DND-41 (cell line): Measurements from ENCODE around the gene TSEN2.
A peak's percentile ranks its signal among the peaks of the same experiment; 100 is the strongest.

Source experiments
- ATAC-seq: fragments of 200-7000 bp; cut with Tn5 transposase; 3 replicates; pipeline ENCODE4 v1.9.1; 2021; ENCODE audit warnings: low read depth; ENCODE audit not compliant: insufficient read depth
- DNase-seq: peaks from one replicate; pipeline ENCODE4 v3.0.0-alpha.2; 2020
- H2AFZ ChIP-seq: 2 replicates; pipeline ENCODE4 v1.6.0; 2012; ENCODE audit warnings: low read depth, low read length
- H3K27ac ChIP-seq: 2 replicates; pipeline ENCODE4 v1.5.1; 2012; ENCODE audit warnings: low read length, inconsistent platforms
- H3K27me3 ChIP-seq: fragments of 200-600 bp; sonication (generic); 2 replicates; pipeline ENCODE4 v1.6.0; 2012; ENCODE audit warnings: low read length, mild to moderate bottlenecking, inconsistent platforms; ENCODE audit not compliant: insufficient read depth, poor library complexity
- H3K36me3 ChIP-seq: 2 replicates; pipeline ENCODE4 v1.5.1; 2012; ENCODE audit warnings: low read length, inconsistent platforms; ENCODE audit not compliant: insufficient read depth
- H3K4me1 ChIP-seq: 2 replicates; pipeline ENCODE4 v1.5.1; 2012; ENCODE audit warnings: mild to moderate bottlenecking, low read length; ENCODE audit not compliant: insufficient read depth
- H3K4me2 ChIP-seq: 2 replicates; pipeline ENCODE4 v1.6.0; 2012; ENCODE audit warnings: mild to moderate bottlenecking, moderate library complexity, low read length, inconsistent platforms; ENCODE audit not compliant: insufficient read depth
- H3K4me3 ChIP-seq, 2 experiments: fragments of 200-600 bp in 1 of 2; shearing (Covaris generic) in 1 of 2; 2 replicates each; pipeline ENCODE4 v1.5.1; 2012 to 2016; ENCODE audit warnings: inconsistent platforms in 2 of 2, low read length in 2 of 2, mild to moderate bottlenecking in 2 of 2, low read depth in 1 of 2, moderate library complexity in 1 of 2
- H3K79me2 ChIP-seq: 2 replicates; pipeline ENCODE4 v1.6.0; 2012; ENCODE audit warnings: low read length, inconsistent platforms; ENCODE audit not compliant: insufficient read depth
- H3K9ac ChIP-seq: 2 replicates; pipeline ENCODE4 v1.6.0; 2012; ENCODE audit warnings: low read depth, mild to moderate bottlenecking, inconsistent platforms, low read length, moderate library complexity
- H3K9me3 ChIP-seq: 2 replicates; pipeline ENCODE4 v1.5.1; 2012; ENCODE audit warnings: low read length, moderate library complexity, mild to moderate bottlenecking, inconsistent platforms; ENCODE audit not compliant: insufficient read depth, severe bottlenecking
- H4K20me1 ChIP-seq: 2 replicates; pipeline ENCODE4 v1.6.0; 2012; ENCODE audit warnings: low read length; ENCODE audit not compliant: insufficient read depth
- EZH2 ChIP-seq: IDR thresholded peaks from 3 replicates; pipeline ENCODE4 v1.6.1; 2012; ENCODE audit warnings: borderline replicate concordance, low read depth, mild to moderate bottlenecking, moderate library complexity, low read length, inconsistent platforms; ENCODE audit not compliant: severe bottlenecking
- TF ChIP-seq, protein P1 (sequence below): IDR thresholded peaks from 2 replicates; pipeline ENCODE4 v1.5.1; 2012; ENCODE audit warnings: borderline replicate concordance, low read length, moderate library complexity, mild to moderate bottlenecking; ENCODE audit not compliant: poor library complexity, severe bottlenecking; ENCODE audit errors: extremely low read depth

Gene TSEN2

DNA sequence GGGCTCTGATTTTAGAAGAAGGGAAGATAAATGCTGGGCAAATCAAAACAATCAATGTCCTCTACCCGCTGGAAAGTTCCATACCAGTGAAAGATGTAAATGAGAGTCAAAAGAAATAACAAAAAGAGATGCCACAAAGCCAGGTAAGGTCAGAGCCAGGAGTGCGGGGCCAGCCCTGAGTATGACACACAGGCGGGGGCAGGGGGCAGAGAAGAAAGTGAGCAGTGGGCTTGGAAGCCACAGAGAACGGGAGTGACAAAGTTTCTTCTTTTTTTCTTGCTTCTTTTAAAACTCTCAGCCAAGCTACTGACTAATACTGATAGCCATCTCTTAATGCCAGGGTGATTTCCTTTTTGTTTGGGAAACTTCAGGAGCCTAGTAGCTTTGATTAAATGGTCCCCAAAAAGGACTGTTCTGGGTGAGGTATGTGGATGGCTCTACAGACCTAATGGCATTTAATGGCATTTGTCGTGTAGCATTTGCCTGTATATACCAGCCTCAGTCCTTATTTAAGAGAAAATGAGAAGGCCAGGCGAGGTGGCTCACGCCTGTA lies 23.1 kb upstream of the TSEN2 start:
- no peak for ATAC-seq
- H3K9me3 ChIP-seq, result no peaks in the 10 kb centered on the region
- peaks cover 26% of the 10 kb centered on the region for H3K4me1 ChIP-seq
- H3K4me2 ChIP-seq, result no peak overlapping the region
- no peaks in the 10 kb centered on the region for H3K27me3 ChIP-seq
- no peak overlapping the region; the same call in 1 of the 2 replicates for H3K27ac ChIP-seq
- H3K4me3 ChIP-seq, result no peak overlapping the region
- TF ChIP-seq EZH2, result no peak
- H2AFZ ChIP-seq, result no peak overlapping the region
- H3K36me3 ChIP-seq, result no peaks in the 10 kb centered on the region
- no peaks in the 10 kb centered on the region for H3K79me2 ChIP-seq
- no peak overlapping the region for H3K9ac ChIP-seq
- H4K20me1 ChIP-seq, result no peaks in the 10 kb centered on the region
- no peak for DNase-seq

DNA sequence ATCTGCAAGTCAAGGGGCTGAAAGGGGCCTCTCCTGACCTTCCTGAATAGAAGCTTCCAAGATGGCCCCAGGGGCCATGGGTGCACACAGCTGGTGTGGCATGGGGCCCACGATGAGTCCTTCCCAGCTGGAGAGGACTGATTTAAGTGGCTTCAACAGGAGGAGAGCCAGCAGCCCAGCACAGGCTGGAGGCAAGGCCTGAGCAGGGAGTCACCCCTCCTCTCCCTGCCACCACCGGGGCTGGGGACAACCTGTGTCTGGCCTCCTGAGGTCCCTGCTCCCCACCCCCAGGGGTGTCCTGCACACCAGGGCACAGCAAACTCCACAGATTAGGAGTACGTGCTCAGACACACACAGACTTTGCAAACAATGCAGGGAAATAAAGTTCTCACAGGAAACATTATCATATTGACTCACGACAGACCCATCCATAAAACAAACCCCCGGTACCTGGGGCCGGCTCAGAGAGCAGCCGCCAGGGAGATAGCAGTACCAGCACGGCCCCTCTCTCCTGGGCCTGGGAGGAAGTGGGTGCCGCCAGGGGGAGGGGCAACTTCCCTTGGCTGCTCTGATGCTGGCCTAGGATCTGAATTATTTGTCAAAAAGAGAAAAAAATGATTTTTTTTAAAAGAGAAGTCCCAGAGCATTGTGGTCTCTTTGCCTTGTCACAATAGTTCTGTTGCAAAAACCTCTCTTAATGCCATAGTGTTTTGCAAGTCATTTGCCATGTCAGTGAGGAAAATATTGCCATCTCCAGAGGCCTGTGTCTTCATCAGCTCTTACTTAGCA lies 21.9 kb upstream of the TSEN2 start:
- Histone ChIP-seq H3K9ac (peak overlapping the region; percentile 15; the same call in 1 of the 2 replicates), H3K4me3 (no peak overlapping the region), H3K9me3 (no peaks in the 10 kb centered on the region), H3K27ac (peak overlapping the region; percentile 83), H3K79me2 (no peaks in the 10 kb centered on the region), H2AFZ (peak overlapping the region; percentile 48), H3K4me2 (peak overlapping the region; percentile 30), H3K27me3 (no peaks in the 10 kb centered on the region), H4K20me1 (no peaks in the 10 kb centered on the region), H3K4me1 (peaks cover 26% of the 10 kb centered on the region), H3K36me3 (no peaks in the 10 kb centered on the region)
- DNase-seq (peak; percentile 71), ATAC-seq (peak; percentile 94)
- TF ChIP-seq, protein P1, sequence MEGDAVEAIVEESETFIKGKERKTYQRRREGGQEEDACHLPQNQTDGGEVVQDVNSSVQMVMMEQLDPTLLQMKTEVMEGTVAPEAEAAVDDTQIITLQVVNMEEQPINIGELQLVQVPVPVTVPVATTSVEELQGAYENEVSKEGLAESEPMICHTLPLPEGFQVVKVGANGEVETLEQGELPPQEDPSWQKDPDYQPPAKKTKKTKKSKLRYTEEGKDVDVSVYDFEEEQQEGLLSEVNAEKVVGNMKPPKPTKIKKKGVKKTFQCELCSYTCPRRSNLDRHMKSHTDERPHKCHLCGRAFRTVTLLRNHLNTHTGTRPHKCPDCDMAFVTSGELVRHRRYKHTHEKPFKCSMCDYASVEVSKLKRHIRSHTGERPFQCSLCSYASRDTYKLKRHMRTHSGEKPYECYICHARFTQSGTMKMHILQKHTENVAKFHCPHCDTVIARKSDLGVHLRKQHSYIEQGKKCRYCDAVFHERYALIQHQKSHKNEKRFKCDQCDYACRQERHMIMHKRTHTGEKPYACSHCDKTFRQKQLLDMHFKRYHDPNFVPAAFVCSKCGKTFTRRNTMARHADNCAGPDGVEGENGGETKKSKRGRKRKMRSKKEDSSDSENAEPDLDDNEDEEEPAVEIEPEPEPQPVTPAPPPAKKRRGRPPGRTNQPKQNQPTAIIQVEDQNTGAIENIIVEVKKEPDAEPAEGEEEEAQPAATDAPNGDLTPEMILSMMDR, result no peak
- no peak for TF ChIP-seq EZH2

DNA sequence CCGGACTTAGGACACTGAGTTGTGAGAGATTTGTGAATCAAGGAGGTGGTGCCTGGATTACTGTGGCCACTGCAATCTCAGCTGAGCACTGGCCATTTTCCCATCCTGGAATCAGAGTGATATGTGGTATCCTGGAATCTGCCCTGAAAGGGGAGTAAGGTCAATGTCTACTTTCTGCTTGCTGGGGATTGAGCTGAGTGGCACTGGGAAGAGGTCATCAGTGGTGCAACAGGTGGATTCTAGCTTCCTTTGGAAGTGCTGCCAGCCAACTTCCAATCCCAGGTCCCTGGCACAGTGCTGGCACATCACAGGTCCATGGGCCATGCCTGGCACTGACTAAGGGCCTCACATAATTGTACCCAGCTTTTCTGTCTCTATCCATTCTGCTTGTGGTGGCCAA lies 20.6 kb upstream of the TSEN2 start:
- Histone ChIP-seq H3K36me3 (no peaks in the 10 kb centered on the region), H3K4me1 (peaks cover 26% of the 10 kb centered on the region), H3K27ac (peak overlapping the region; percentile 53), H3K27me3 (no peaks in the 10 kb centered on the region), H3K9me3 (no peaks in the 10 kb centered on the region), H3K4me3 (no peak overlapping the region), H3K79me2 (no peaks in the 10 kb centered on the region), H4K20me1 (no peaks in the 10 kb centered on the region), H3K9ac (no peak overlapping the region), H3K4me2 (no peak overlapping the region), H2AFZ (no peak overlapping the region)
- no peak for ATAC-seq
- TF ChIP-seq, protein P1, result no peak
- TF ChIP-seq EZH2, result no peak
- DNase-seq, result no peak

DNA sequence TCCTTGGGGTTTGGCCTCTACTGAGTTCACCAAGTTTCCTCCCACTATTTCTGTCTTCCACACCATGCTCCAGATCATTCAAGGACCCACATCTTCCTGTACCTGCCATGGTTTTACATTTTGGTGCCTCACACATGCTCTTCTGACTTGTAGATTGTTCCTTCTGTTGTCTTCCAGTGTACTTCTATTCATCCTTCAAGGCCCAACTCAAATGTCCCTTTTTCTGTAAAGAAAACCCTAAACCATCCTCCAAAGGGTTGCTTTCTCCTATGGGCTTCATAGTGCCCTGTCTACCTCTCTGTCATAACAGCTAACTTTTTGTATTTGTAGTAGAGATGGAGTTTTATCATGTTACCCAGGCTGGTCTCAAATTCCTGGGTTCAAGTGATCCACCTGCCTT lies 20.1 kb upstream of the TSEN2 start:
- Histone ChIP-seq H3K4me3 (no peak overlapping the region), H3K9me3 (no peaks in the 10 kb centered on the region), H3K9ac (no peak overlapping the region), H3K4me2 (no peak overlapping the region), H3K36me3 (no peaks in the 10 kb centered on the region), H4K20me1 (no peaks in the 10 kb centered on the region), H3K27ac (no peak overlapping the region; the same call in 1 of the 2 replicates), H3K79me2 (no peaks in the 10 kb centered on the region), H3K27me3 (no peaks in the 10 kb centered on the region), H3K4me1 (peaks cover 26% of the 10 kb centered on the region), H2AFZ (no peak overlapping the region)
- ATAC-seq, result no peak
- TF ChIP-seq, protein P1, result no peak
- no peak for DNase-seq
